ENCODE results near the gene PPIF. TPM values are rescaled to one million over a fixed set of nuclear protein-coding genes. Genes with fewer than 3 reads are reported as not detected.

The PPIF gene
- total RNA-seq, 1 experiment from 2014 or later: 80.9 TPM

GRCh38 chr10:79345241-79346011 lies 1.8 kb upstream of the PPIF start:
- POLR2A ChIA-PET: no interaction called here
- Mint-ChIP-seq H3K4me1 (peaks cover 8% of the 10 kb centered on the region), H3K36me3 (peaks cover 10% of the 10 kb centered on the region), H3K4me3 (no peak overlapping the region), H3K27me3 (ENCODE audit: low read depth) (no peaks in the 10 kb centered on the region), H3K9me3 (no peaks in the 10 kb centered on the region), H3K27ac (no peak overlapping the region)
- DNase-seq (ENCODE audit: low spot score): no peak
- ATAC-seq: no peak
- TF ChIP-seq TP53 (CRISPR knock-in tag; IDR thresholded peaks at IDR 0.05) (no peak), SOX15 (CRISPR knock-in tag; IDR thresholded peaks at IDR 0.05) (no peak), CREM (CRISPR knock-in tag; IDR thresholded peaks at IDR 0.05) (no peak), GABPB1 (CRISPR knock-in tag; IDR thresholded peaks at IDR 0.05) (peak; percentile 72), FOXJ3 (CRISPR knock-in tag; IDR thresholded peaks at IDR 0.05; ENCODE audit: borderline replicate concordance) (no peak), SP1 (CRISPR knock-in tag; conservative IDR thresholded peaks at IDR 0.05) (no peak), ATF3 (CRISPR knock-in tag; conservative IDR thresholded peaks at IDR 0.05) (no peak)
- CTCF ChIA-PET: interaction anchor here (1.0 to 2.3 kb wide), 7 partner anchors 8 to 142 kb away, joined by 3 to 12 read pairs (median 5); partner anchors contain the start of gene ZCCHC24

- no peak for TF ChIP-seq NFYB (CRISPR knock-in tag; conservative IDR thresholded peaks at IDR 0.05; ENCODE audit: low read depth)
- no peak for TF ChIP-seq PRDM15 (CRISPR knock-in tag; IDR thresholded peaks at IDR 0.05)
- no peak for TF ChIP-seq ZNF281 (CRISPR knock-in tag; IDR thresholded peaks at IDR 0.05)
- no peak for TF ChIP-seq SOX15 (CRISPR knock-in tag; IDR thresholded peaks at IDR 0.05)
- TF ChIP-seq GABPB1 (CRISPR knock-in tag; IDR thresholded peaks at IDR 0.05): no peak
- TF ChIP-seq NFE2L1 (CRISPR knock-in tag; IDR thresholded peaks at IDR 0.05): no peak
- TF ChIP-seq NR2C2 (CRISPR knock-in tag; IDR thresholded peaks at IDR 0.05): no peak
- TF ChIP-seq ZNF416 (CRISPR knock-in tag; IDR thresholded peaks at IDR 0.05): no peak
- no peak for TF ChIP-seq TEAD1 (CRISPR knock-in tag; IDR thresholded peaks at IDR 0.05)
- no peak for TF ChIP-seq ATF2 (CRISPR knock-in tag; IDR thresholded peaks at IDR 0.05; ENCODE audit: borderline replicate concordance, low read depth)
- TF ChIP-seq SMAD3 (CRISPR knock-in tag; IDR thresholded peaks at IDR 0.05; ENCODE audit: borderline replicate concordance): no peak
- no peak for TF ChIP-seq E2F5 (CRISPR knock-in tag; IDR thresholded peaks at IDR 0.05)
- TF ChIP-seq USF1 (CRISPR knock-in tag; IDR thresholded peaks at IDR 0.05): no peak
- no peak for TF ChIP-seq E2F1 (CRISPR knock-in tag; IDR thresholded peaks at IDR 0.05)
- no peak for TF ChIP-seq ZNF121 (CRISPR knock-in tag; IDR thresholded peaks at IDR 0.05)
- no peak for TF ChIP-seq SMAD4 (CRISPR knock-in tag; IDR thresholded peaks at IDR 0.05)
- ChIA-PET CTCF (interaction anchor here (1.1 to 3.8 kb wide), 8 partner anchors 11 to 140 kb away, joined by 3 to 21 read pairs (median 8); partner anchors contain the start of gene ZCCHC24), POLR2A (no interaction called here)
- Mint-ChIP-seq H3K36me3 (peaks cover 11% of the 10 kb centered on the region), H3K27me3 (ENCODE audit: low read depth) (no peaks in the 10 kb centered on the region), H3K9me3 (no peaks in the 10 kb centered on the region), H3K27ac (no peak overlapping the region), H3K4me3 (no peak overlapping the region), H3K4me1 (peaks cover 8% of the 10 kb centered on the region)
- DNase-seq (ENCODE audit: low spot score) (no peak), ATAC-seq (no peak)
Measured at GRCh38 chr10:79346012-79346340, 1.3 kb upstream of the PPIF start.

Measured in WTC11 (cell line).